ENCODE results near the gene ZNF222.

ZNF222 gene

GRCh38 chr19:44051650-44052402, 26.6 kb downstream of the ZNF222 start, which contains the start of gene ZNF223:
Gene ZNF223 (plus strand): TSS chr19:44052036. CDS start chr19:44055177, 3,141 bp downstream.
- in situ Hi-C loops (cut with MboI; ENCODE audit: low sequenced_read_pairs), result no loop called here

- in situ Hi-C loops (cut with MboI; ENCODE audit: low sequenced_read_pairs), result no loop called here
Measured at GRCh38 chr19:44055870-44056269, 30.7 kb downstream of the ZNF222 start.

- in situ Hi-C loops (cut with MboI; ENCODE audit: low sequenced_read_pairs), result no loop called here
Measured at GRCh38 chr19:44059229-44059628, 34.0 kb downstream of the ZNF222 start.

GRCh38 chr19:44061038-44061437, 35.9 kb downstream of the ZNF222 start:
- in situ Hi-C loops (cut with MboI; ENCODE audit: low sequenced_read_pairs), result no loop called here

GRCh38 chr19:44066305-44066704, 41.1 kb downstream of the ZNF222 start:
- in situ Hi-C loops (cut with MboI; ENCODE audit: low sequenced_read_pairs), result no loop called here

GRCh38 chr19:44069415-44069814, 44.2 kb downstream of the ZNF222 start:
- in situ Hi-C loops (cut with MboI; ENCODE audit: low sequenced_read_pairs), result no loop called here

- in situ Hi-C loops (cut with MboI; ENCODE audit: low sequenced_read_pairs), result no loop called here
Measured at GRCh38 chr19:44071824-44072542, 46.8 kb downstream of the ZNF222 start, which contains the start of gene ZNF284. Gene ZNF284 (plus strand): TSS chr19:44072159. CDS start chr19:44076390, 4,231 bp downstream.

- in situ Hi-C loops (cut with MboI; ENCODE audit: low sequenced_read_pairs), result no loop called here
Measured at GRCh38 chr19:44072543-44073401, 47.6 kb downstream of the ZNF222 start.

- in situ Hi-C loops (cut with MboI; ENCODE audit: low sequenced_read_pairs), result no loop called here
Measured at GRCh38 chr19:44076325-44076724, 51.1 kb downstream of the ZNF222 start.
